ENCODE measurements around the gene DENND2C.

DNA sequence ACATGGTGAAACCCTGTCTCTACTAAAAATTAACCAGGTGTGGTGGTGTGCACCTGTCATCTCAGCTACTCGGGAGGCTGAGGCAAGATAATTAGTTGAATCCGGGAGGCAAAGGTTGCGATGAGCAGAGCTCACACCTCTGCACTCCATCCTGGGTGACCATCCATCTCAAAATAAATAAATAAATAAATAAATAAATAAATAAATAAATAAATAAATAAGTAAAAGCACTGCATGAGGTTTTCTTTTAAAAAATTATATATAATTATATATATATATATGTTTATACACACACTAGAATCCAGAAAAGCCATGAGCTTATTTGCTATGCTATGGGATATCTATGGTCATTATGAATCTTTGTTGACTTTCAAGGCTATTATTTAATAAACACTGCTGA is 23.1 kb upstream of the DENND2C start:
- TF ChIP-seq, protein P1, sequence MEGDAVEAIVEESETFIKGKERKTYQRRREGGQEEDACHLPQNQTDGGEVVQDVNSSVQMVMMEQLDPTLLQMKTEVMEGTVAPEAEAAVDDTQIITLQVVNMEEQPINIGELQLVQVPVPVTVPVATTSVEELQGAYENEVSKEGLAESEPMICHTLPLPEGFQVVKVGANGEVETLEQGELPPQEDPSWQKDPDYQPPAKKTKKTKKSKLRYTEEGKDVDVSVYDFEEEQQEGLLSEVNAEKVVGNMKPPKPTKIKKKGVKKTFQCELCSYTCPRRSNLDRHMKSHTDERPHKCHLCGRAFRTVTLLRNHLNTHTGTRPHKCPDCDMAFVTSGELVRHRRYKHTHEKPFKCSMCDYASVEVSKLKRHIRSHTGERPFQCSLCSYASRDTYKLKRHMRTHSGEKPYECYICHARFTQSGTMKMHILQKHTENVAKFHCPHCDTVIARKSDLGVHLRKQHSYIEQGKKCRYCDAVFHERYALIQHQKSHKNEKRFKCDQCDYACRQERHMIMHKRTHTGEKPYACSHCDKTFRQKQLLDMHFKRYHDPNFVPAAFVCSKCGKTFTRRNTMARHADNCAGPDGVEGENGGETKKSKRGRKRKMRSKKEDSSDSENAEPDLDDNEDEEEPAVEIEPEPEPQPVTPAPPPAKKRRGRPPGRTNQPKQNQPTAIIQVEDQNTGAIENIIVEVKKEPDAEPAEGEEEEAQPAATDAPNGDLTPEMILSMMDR (IDR thresholded peaks at IDR 0.05) = no peak
- TF ChIP-seq POLR2A (IDR thresholded peaks at IDR 0.05) = no peak

Data from adrenal gland (tissue), 5 donors.